Measurements from ENCODE around the gene ASB10.

ASB10 gene

DNA sequence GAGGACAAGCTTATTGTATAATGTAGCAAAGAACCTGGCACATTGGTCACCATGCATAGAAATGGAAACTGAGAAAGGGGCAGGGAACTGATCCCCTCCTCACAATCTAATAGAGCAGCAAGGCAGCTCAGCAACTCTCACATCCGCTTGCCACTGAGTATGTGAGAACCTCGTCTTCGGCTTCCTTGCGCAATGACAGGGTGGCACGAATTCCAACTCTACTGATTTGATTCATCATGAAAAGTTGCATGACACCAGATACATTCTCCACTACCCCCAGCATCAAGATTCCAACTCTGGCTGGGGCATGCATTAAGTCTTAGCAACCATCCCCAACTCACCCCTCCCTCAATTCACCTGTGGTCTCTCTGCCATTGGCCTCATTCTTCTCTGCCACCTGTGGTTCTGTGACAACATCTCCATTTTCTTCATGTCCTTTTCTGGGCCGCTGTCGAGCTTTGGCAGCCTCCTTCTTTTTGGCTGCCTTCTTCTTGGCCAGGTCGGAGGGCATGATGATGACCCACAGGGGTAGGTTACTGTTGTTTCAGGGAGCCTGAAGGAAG lies 39.0 kb upstream of the ASB10 start:
- Mint-ChIP-seq H3K27ac (peak overlapping the region; percentile 94), H3K4me3 (peak overlapping the region; percentile 95), H3K9me3 (no peaks in the 10 kb centered on the region), H3K27me3 (ENCODE audit: low read depth) (peaks cover 6% of the 10 kb centered on the region), H3K4me1 (ENCODE audit: low read depth) (peaks cover 31% of the 10 kb centered on the region), H3K36me3 (ENCODE audit: low read depth) (peaks cover 27% of the 10 kb centered on the region)

DNA sequence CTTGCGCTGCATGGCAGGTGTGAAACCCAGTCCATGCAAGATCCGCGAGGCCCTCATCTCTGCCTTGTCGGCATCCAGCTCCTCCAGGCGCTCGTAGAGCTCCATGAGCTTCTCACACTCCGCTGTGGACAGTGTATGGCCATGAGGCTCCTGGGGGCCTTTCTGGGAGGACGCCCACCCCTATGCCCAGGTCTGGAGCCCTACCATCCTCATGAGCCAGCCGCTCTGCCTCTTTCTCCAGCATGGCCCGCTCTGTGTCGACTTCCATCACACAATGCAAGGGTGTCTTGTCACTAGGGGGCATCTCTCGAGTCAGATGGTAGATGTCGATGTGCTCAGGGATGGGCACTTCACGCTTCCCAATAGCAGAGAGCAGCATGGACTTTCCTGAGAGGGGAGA lies 36.7 kb upstream of the ASB10 start:
- H3K27me3 Mint-ChIP-seq (ENCODE audit: low read depth), result no peaks in the 10 kb centered on the region
- H3K36me3 Mint-ChIP-seq (ENCODE audit: low read depth), result peaks cover 35% of the 10 kb centered on the region
- peaks cover 31% of the 10 kb centered on the region for H3K4me1 Mint-ChIP-seq (ENCODE audit: low read depth)
- H3K27ac Mint-ChIP-seq, result no peak overlapping the region
- no peaks in the 10 kb centered on the region for H3K9me3 Mint-ChIP-seq
- H3K4me3 Mint-ChIP-seq, result no peak overlapping the region

DNA sequence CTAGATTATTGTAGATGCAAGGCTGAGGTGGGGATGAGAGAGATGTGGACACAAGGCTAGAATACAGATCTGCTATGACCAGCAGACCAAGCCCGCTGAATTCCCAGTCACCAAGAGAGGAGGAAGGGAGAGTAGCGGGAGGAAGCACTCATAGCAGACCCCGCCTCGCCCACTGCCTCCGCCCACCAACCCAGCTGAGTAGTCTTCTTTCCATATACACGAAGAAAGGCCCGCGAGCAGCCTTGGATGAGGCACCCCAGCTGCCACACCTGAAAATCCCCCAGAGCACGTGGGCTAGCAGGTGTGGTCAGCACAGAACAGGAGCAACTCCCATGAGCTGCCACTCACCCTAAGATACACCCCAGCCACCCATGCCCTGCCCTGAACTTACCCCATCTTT lies 31.1 kb upstream of the ASB10 start:
- Mint-ChIP-seq H3K27ac (no peak overlapping the region), H3K36me3 (ENCODE audit: low read depth) (peaks cover 47% of the 10 kb centered on the region), H3K4me3 (no peak overlapping the region), H3K27me3 (ENCODE audit: low read depth) (no peaks in the 10 kb centered on the region), H3K4me1 (ENCODE audit: low read depth) (peaks cover 5% of the 10 kb centered on the region), H3K9me3 (no peaks in the 10 kb centered on the region)

DNA sequence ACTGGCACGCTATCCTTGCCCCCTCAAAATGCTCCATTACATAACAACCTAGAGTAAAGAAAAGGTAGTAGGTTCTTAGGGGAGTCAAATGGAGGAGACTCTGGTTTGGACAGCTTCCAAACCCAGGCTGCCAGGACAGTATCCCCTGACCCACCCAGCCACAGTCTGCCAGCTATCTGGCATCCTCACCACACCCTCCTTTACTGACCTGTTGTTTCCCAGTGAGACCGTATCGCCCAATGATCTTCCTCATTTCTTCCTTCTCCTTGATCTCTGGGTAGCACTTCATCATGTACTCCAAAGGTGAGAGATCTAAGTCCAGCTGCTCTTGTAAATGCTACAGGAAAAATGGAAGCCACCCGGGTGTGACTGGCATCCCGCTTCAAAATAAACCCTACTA lies 28.3 kb upstream of the ASB10 start:
- no peaks in the 10 kb centered on the region for H3K27me3 Mint-ChIP-seq (ENCODE audit: low read depth)
- peaks cover 2% of the 10 kb centered on the region for H3K4me1 Mint-ChIP-seq (ENCODE audit: low read depth)
- H3K27ac Mint-ChIP-seq, result no peak overlapping the region
- no peak overlapping the region for H3K4me3 Mint-ChIP-seq
- H3K36me3 Mint-ChIP-seq (ENCODE audit: low read depth), result peaks cover 40% of the 10 kb centered on the region
- no peaks in the 10 kb centered on the region for H3K9me3 Mint-ChIP-seq

DNA sequence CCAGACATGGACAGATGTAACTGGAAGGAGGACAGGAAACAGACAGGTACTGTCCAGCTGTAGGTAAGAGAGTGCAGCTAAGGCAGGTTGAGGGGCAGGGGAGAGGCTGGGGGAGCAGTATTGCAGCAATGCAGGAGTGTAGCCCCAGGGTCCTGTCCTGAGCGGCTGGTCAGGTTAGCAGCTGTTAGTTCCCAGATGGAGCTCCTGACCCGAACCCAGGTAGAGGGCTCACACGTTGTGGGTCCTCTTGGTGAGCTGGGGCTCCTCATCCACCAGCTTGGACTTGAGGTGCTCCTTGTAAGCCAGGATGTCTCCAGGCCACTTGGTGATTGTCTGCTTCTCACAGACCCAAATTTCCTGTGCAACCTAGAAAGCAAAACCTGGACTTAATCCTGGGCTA lies 26.8 kb upstream of the ASB10 start:
- H3K4me1 Mint-ChIP-seq (ENCODE audit: low read depth), result peaks cover 2% of the 10 kb centered on the region
- peaks cover 36% of the 10 kb centered on the region for H3K36me3 Mint-ChIP-seq (ENCODE audit: low read depth)
- no peak overlapping the region for H3K4me3 Mint-ChIP-seq
- no peaks in the 10 kb centered on the region for H3K27me3 Mint-ChIP-seq (ENCODE audit: low read depth)
- H3K9me3 Mint-ChIP-seq, result no peaks in the 10 kb centered on the region
- H3K27ac Mint-ChIP-seq, result no peak overlapping the region

DNA sequence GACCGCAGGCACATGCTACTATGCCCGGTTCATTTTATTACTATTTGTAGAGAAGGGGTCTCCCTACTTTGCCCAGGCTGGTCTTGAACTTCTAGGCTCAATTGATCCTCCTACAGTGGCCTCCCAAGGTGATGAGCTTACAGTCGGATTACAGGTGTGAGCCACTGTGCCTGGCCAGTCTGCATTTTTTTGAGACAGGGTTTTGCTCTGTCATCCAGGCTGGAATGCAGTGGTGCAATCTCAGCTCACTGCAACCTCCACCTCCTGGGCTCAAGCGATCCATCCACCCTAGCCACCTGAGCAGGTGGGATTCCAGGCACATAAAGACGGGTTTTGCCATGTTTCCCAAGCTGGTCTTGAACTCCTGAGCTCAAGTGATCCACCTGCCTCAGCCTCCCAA lies 25.6 kb upstream of the ASB10 start:
- Mint-ChIP-seq H3K4me3 (no peak overlapping the region), H3K9me3 (no peaks in the 10 kb centered on the region), H3K27ac (no peak overlapping the region), H3K4me1 (ENCODE audit: low read depth) (peaks cover 7% of the 10 kb centered on the region), H3K36me3 (ENCODE audit: low read depth) (peaks cover 25% of the 10 kb centered on the region), H3K27me3 (ENCODE audit: low read depth) (no peaks in the 10 kb centered on the region)

DNA sequence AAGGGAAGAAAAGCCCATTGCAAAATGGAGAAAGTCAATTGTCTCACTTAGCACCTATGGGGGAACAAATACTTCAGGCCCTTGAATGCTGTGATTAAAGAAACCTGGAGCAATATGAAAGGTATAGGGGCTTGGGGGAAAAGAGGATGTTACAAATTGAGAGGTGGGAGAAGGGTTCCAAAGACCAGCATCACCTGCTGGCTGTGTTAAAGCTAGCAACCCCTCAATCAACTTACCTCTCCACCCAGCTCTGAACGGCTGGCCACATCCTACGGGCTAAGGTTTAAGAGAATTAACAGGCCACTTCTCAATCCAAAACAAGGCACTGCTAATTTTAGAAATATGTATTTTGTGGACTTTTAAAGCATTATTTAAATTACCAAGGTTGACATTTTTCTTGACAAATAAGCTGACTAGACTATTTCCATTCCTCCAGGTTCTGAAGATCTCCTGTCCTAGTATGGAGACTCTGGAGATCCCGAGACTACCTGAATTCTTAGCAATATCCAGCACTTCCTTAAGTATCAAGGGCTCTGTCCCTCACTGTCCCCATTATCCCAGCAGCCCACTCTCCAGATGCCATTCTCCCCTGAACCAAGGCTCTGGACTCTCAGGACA lies 24.2 kb upstream of the ASB10 start:
- Mint-ChIP-seq H3K4me3 (no peak overlapping the region), H3K4me1 (ENCODE audit: low read depth) (peaks cover 19% of the 10 kb centered on the region), H3K27ac (no peak overlapping the region), H3K36me3 (ENCODE audit: low read depth) (peaks cover 25% of the 10 kb centered on the region), H3K9me3 (no peaks in the 10 kb centered on the region), H3K27me3 (ENCODE audit: low read depth) (no peaks in the 10 kb centered on the region)

DNA sequence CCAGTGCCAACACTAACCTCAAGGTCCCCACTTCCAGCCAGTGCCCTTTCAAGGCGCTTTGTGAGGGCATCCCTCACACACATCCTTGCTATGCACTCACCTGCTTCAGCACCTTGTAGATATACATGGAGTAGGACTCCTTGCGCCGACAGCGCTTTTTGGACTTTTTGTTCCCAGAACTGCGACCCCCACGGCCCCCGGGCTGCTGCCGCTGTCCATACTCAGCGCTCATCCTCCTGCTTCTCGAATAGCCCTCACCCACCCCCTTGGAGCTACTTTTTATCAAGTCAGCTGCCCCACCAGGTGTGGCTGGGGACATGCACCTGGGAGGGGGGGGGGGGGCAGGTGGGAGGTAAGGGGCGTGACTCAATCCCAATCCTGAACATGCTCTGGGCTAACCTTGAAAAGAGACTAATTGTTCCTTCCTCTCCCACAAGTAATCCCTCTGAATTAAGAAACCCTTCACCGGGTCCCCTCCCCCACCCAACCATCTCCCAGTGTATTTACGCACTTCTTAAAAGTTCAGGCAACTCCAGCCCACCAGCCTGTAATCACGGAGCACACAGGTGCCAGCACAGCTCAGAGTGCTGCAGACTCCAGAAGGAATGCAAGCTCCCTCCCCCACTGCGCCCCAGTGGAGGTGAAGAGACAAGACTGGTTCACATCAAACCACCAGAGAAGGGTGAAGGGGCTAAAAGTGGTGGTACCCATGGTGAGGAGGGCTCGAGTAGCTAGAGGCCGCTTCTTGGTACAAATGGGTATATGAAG lies 23.2 kb upstream of the ASB10 start, which contains the start of gene H2BK1:
H2BK1 (minus strand) TSS at position 402 of the 768 bp plus-strand sequence; CDS start at position 232, 170 bp downstream.
- Mint-ChIP-seq H3K27ac (no peak within 1 kb of the TSS), H3K4me1 (ENCODE audit: low read depth) (peaks cover 22% of the 10 kb centered on the region), H3K27me3 (ENCODE audit: low read depth) (peaks cover 4% of the 10 kb centered on the region), H3K36me3 (ENCODE audit: low read depth) (peaks cover 18% of the 10 kb centered on the region), H3K4me3 (no peak within 1 kb of the TSS), H3K9me3 (no peaks in the 10 kb centered on the region)

DNA sequence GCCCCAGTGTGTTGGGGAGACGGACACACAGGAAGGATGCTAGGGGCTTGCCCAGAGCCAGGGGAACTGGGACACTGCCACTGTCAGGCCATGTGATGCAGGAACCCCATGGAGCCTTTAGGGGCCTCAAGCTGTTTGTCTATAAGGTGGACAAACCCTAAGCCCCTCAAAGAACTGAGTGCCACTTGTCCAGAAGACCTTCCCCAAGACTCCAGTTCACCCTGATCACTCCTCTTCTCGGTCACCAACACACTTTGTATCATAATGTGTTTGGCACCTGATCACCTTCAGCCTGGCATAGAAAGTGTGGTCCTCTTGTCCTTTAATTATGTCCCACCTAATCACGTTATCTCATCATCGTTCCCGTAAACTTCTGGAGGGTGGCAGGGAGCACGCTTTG lies 22.5 kb upstream of the ASB10 start:
- Mint-ChIP-seq H3K9me3 (no peaks in the 10 kb centered on the region), H3K4me3 (no peak overlapping the region), H3K4me1 (ENCODE audit: low read depth) (peaks cover 20% of the 10 kb centered on the region), H3K27ac (no peak overlapping the region), H3K27me3 (ENCODE audit: low read depth) (peaks cover 9% of the 10 kb centered on the region), H3K36me3 (ENCODE audit: low read depth) (peaks cover 11% of the 10 kb centered on the region)

DNA sequence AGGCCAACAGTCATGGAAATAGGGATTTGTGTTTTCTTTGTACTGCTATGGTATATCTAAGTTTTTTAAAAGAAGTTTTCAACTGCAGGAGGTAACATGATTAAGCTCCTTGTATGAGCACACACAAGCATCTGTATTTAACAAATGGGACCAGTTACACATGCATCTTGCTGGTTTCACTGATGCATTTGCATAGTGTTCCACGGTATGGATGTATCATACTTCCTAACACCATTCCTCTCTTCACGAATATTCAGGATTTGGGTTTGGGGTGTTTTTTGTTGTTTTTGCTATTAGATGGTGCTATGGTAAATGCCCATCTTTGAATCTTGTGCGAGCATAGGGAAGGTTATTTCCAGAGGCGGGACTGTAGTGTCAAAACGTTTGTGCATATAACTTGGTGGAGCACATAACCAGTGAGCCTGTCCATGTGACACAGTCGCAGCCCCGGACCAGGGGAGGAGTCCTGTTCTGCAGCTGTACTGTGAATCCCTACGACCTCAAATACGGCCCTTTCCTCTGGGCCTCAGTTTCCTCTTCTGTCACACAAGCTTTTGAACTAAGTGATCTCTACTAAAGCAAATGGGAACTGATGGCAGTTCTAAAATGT lies 21.3 kb upstream of the ASB10 start:
- H3K27me3 Mint-ChIP-seq (ENCODE audit: low read depth), result peaks cover 9% of the 10 kb centered on the region
- H3K4me1 Mint-ChIP-seq (ENCODE audit: low read depth), result peaks cover 20% of the 10 kb centered on the region
- H3K27ac Mint-ChIP-seq, result no peak overlapping the region
- no peak overlapping the region for H3K4me3 Mint-ChIP-seq
- peaks cover 6% of the 10 kb centered on the region for H3K36me3 Mint-ChIP-seq (ENCODE audit: low read depth)
- no peaks in the 10 kb centered on the region for H3K9me3 Mint-ChIP-seq

DNA sequence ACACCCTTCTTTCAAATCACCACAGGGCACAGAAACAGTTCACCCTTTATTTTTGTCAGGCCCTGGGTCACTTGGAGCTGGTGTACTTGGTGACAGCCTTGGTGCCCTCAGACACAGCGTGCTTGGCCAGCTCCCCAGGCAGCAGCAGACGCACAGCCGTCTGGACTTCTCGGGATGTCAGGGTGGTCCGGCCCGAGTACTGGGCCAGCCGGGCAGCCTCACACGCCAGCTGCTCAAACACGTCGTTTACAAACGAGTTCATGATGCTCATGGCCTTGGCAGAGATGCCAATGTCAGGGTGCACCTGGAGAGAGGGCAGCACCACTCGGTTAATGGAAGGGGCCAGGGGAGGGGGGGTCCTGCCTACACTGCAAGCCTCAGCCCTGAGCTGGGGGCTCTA lies 20.8 kb upstream of the ASB10 start:
- Mint-ChIP-seq H3K27ac (peak overlapping the region; percentile 44), H3K4me1 (ENCODE audit: low read depth) (peaks cover 20% of the 10 kb centered on the region), H3K27me3 (ENCODE audit: low read depth) (peaks cover 9% of the 10 kb centered on the region), H3K36me3 (ENCODE audit: low read depth) (peaks cover 3% of the 10 kb centered on the region), H3K4me3 (no peak overlapping the region), H3K9me3 (no peaks in the 10 kb centered on the region)

DNA sequence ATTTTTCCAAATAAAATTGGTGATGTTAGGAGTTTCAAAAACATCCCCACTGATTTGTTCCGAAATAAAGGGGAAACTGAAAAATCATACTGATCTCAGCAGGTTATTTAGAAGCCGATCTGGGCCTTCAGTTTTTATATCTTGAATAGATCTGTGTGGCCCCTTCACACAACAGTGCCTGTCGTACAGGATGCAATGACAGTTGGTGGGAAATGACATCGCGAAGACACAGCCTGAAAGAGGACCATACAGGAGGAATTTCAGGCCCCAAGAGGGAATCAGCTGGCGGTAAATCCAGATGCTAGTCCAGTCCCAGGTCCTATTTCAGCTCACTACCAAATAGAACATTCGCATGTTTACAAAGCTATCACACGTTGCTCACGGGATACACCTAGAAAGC lies 20.3 kb upstream of the ASB10 start:
- no peaks in the 10 kb centered on the region for H3K9me3 Mint-ChIP-seq
- peak overlapping the region; percentile 16 for H3K4me3 Mint-ChIP-seq
- H3K36me3 Mint-ChIP-seq (ENCODE audit: low read depth), result peaks cover 3% of the 10 kb centered on the region
- peaks cover 20% of the 10 kb centered on the region for H3K4me1 Mint-ChIP-seq (ENCODE audit: low read depth)
- peak overlapping the region; percentile 44 for H3K27ac Mint-ChIP-seq
- H3K27me3 Mint-ChIP-seq (ENCODE audit: low read depth), result peaks cover 9% of the 10 kb centered on the region

DNA sequence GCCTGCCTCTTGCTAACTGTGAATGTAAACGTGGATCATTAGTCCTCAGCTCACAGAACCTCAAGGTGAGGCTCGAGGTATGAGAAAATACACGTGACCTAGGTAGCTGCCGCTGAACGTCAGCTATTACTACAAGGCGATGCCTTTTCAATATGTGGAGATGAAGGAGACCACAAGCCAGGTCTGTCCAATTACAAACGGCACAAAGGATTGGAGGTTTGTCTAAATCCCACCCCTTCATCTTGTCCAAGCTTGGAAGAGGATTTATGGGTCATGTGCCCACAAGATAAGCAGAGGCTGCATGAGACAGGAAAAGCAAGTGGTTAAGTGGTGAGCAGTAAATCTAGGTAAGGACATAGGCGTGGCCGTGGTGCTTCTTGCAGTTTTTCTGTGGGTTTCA lies 19.9 kb upstream of the ASB10 start:
- Mint-ChIP-seq H3K4me1 (ENCODE audit: low read depth) (peaks cover 20% of the 10 kb centered on the region), H3K27ac (peak overlapping the region; percentile 52), H3K27me3 (ENCODE audit: low read depth) (peaks cover 9% of the 10 kb centered on the region), H3K4me3 (peak overlapping the region; percentile 16), H3K36me3 (ENCODE audit: low read depth) (peaks cover 1% of the 10 kb centered on the region), H3K9me3 (no peaks in the 10 kb centered on the region)

DNA sequence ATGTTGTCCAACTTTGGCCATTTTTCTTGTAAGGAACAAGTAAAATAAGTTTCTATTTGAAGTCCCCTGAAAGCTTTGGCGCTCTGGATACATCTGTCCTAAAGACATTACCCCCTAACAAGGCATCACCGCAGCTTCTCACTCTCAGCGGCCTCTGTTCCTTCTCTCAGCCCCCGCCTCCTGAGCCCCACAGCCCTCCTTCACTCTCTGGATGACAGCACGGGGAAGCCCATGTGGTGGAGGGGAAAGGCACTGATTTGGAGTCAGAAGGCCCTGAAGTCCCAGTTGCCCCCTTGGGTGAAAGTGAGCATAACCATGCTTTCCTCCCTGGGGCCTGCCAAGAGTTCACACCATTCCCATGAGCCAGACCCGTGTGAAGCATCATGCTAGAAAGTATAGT lies 18.7 kb upstream of the ASB10 start:
- no peak overlapping the region for H3K4me3 Mint-ChIP-seq
- peaks cover 20% of the 10 kb centered on the region for H3K4me1 Mint-ChIP-seq (ENCODE audit: low read depth)
- H3K36me3 Mint-ChIP-seq (ENCODE audit: low read depth), result no peaks in the 10 kb centered on the region
- H3K9me3 Mint-ChIP-seq, result no peaks in the 10 kb centered on the region
- H3K27me3 Mint-ChIP-seq (ENCODE audit: low read depth), result peaks cover 9% of the 10 kb centered on the region
- no peak overlapping the region for H3K27ac Mint-ChIP-seq
